Nephron progenitor cell (in vitro differentiated cells): ENCODE results near the gene HERC2.

ENCODE experiments used
- DNase-seq: peaks from one replicate; pipeline ENCODE4 v3.0.0; 2021
- H3K27ac Mint-ChIP-seq: 2 replicates; pipeline ENCODE4 v1.8.0; 2021; ENCODE audit warnings: mild to moderate bottlenecking, moderate library complexity, mixed read lengths
- H3K27me3 Mint-ChIP-seq: 2 replicates; pipeline ENCODE4 v1.8.0; 2021; ENCODE audit warnings: mild to moderate bottlenecking, low read depth, mixed read lengths; ENCODE audit not compliant: poor library complexity
- H3K36me3 Mint-ChIP-seq: 2 replicates; pipeline ENCODE4 v1.8.0; 2021; ENCODE audit warnings: low read depth, mixed read lengths
- H3K4me1 Mint-ChIP-seq: 2 replicates; pipeline ENCODE4 v1.8.0; 2021; ENCODE audit warnings: mixed read lengths
- H3K4me3 Mint-ChIP-seq: 2 replicates; pipeline ENCODE4 v1.8.0; 2021; ENCODE audit warnings: mild to moderate bottlenecking, moderate library complexity, mixed read lengths
- H3K9me3 Mint-ChIP-seq: 2 replicates; pipeline ENCODE4 v1.8.0; 2021; ENCODE audit warnings: mild to moderate bottlenecking, moderate library complexity, mixed read lengths
- TF ChIP-seq, protein P1 (sequence below): fragments of 200-600 bp; sonication (generic); IDR thresholded peaks from 2 replicates; pipeline ENCODE4 v1.5.0; 2021; ENCODE audit warnings: antibody characterized with exemption

HERC2 gene

DNA sequence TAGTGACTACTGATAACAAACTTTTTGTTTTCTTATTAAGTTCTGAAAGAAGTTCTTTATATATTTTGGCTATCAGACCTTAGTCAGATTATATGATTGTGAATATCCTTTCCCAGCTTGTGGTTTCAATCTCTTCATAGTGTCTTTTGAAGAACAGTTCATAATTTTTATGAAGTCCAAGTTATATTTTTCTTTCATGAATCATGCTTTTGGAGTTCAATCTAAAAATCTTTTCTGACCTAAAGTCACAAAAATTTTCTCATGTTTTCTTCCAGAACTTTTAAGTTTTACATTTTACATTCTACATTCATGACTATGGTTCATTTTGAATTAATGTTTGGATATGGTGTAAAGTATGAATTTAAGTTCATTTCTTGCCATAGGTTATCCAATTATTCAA lies 188.7 kb downstream of the HERC2 start:
- H3K27me3 Mint-ChIP-seq, result no peaks in the 10 kb centered on the region
- H3K4me1 Mint-ChIP-seq, result no peaks in the 10 kb centered on the region
- TF ChIP-seq, protein P1, sequence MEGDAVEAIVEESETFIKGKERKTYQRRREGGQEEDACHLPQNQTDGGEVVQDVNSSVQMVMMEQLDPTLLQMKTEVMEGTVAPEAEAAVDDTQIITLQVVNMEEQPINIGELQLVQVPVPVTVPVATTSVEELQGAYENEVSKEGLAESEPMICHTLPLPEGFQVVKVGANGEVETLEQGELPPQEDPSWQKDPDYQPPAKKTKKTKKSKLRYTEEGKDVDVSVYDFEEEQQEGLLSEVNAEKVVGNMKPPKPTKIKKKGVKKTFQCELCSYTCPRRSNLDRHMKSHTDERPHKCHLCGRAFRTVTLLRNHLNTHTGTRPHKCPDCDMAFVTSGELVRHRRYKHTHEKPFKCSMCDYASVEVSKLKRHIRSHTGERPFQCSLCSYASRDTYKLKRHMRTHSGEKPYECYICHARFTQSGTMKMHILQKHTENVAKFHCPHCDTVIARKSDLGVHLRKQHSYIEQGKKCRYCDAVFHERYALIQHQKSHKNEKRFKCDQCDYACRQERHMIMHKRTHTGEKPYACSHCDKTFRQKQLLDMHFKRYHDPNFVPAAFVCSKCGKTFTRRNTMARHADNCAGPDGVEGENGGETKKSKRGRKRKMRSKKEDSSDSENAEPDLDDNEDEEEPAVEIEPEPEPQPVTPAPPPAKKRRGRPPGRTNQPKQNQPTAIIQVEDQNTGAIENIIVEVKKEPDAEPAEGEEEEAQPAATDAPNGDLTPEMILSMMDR, result no peak
- no peak for DNase-seq
- no peaks in the 10 kb centered on the region for H3K9me3 Mint-ChIP-seq
- no peak overlapping the region for H3K4me3 Mint-ChIP-seq
- H3K27ac Mint-ChIP-seq, result no peak overlapping the region
- H3K36me3 Mint-ChIP-seq, result peaks cover 53% of the 10 kb centered on the region

DNA sequence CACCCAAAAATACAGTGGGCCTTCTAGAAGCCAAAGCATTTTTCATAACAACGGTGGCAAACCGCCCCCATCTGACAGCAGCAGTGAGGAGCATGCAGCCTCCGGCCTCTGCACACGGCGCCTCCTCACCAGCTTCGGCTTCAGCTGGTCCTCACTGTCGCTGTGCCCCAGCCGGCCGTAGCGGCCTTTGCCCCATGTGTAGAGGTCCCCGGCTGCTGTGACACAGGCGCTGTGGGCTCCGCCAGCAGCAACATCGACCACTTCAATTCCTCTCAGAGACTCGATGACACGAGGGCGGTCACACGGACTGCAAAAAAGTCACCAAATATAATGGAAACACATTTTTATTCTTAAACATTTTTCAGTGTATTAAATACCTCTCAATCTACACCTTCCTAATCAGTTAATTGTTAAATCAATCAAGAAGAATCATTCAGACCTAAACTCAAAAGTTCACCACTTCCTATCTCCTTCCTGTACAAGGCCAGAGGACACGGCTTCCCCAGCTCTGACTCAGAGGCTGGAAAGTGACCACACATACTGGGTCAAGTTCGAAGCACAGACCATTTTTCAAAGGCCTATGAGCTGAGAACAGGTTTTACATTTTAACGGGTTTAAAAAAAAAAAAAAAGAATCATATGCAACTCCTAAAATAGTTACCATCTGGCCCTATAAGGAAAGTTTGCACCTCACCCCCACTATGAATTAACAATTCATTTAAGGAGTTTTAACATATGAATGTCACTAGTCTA lies 189.3 kb downstream of the HERC2 start:
- Mint-ChIP-seq H3K4me1 (no peaks in the 10 kb centered on the region), H3K4me3 (no peak overlapping the region), H3K36me3 (peaks cover 53% of the 10 kb centered on the region), H3K9me3 (no peaks in the 10 kb centered on the region), H3K27ac (no peak overlapping the region), H3K27me3 (no peaks in the 10 kb centered on the region)
- no peak for DNase-seq
- TF ChIP-seq, protein P1, result no peak

DNA sequence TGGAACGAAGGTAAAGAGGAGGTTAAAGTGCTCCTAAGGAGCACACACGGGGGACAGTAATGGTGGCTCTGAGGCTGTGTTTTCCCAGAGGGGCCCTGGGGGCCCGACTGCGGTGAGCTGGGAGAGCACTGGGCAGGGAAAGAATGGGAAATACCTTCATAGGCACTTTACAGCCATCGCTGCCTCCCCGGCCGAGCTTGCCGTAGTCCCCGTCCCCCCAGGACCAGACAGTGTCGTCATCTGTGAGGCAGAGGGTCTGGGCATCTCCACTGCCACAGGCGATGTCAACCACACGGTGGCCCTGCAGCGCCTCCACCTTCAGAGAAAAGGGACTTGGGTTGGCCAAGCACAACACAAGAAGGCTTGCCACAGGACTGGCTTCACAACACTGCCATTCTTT lies 190.0 kb downstream of the HERC2 start:
- Mint-ChIP-seq H3K4me1 (no peaks in the 10 kb centered on the region), H3K9me3 (no peaks in the 10 kb centered on the region), H3K27me3 (no peaks in the 10 kb centered on the region), H3K4me3 (no peak overlapping the region), H3K27ac (no peak overlapping the region), H3K36me3 (peaks cover 50% of the 10 kb centered on the region)
- TF ChIP-seq, protein P1, result no peak
- DNase-seq, result no peak

DNA sequence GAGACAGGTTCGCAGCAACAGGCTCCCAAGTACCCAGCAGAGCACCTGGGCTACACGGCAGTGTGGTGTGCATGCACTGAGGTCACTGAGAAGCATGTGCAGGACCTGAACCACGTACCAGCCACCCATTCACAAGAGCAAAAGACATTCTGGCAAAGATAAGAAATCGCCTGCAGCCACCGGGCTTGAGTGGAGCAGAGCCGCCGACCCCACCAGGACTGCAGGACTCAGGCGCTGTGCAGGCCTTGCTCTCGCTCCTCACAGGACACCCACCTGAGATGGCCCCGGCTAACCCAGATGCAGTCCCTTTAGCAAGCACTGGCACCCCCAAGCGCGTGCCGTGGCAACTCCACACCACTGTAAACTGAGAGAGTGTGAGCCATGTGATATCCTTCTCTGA lies 190.6 kb downstream of the HERC2 start:
- H3K27me3 Mint-ChIP-seq, result no peaks in the 10 kb centered on the region

DNA sequence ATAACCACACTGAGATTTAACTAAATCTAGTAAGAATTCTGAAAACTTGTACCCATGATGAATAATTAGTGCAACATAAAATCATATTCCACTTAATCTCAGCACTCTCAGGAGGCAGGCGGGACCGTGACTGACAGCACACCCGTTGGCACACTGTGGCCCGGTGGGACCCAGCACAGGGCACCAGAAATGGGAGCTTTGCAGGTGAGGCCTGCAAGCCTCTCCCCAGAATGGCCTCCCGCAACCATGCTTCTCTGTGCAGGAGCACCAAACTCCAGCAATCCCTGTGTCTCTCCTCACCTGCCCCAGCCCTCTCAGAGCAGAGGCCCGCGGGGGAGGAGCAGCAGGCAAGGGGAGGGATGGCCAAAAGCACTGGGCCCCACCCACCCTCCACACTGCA lies 191.3 kb downstream of the HERC2 start:
- Mint-ChIP-seq H3K4me3 (no peak overlapping the region), H3K27ac (no peak overlapping the region), H3K27me3 (no peaks in the 10 kb centered on the region), H3K4me1 (no peaks in the 10 kb centered on the region), H3K36me3 (peaks cover 45% of the 10 kb centered on the region), H3K9me3 (no peaks in the 10 kb centered on the region)
- TF ChIP-seq, protein P1, result no peak
- no peak for DNase-seq

More for the DNA sequence above, 190.6 kb downstream of the HERC2 start:
- Mint-ChIP-seq H3K9me3 (no peaks in the 10 kb centered on the region), H3K36me3 (peaks cover 46% of the 10 kb centered on the region), H3K4me3 (no peak overlapping the region), H3K4me1 (no peaks in the 10 kb centered on the region), H3K27ac (no peak overlapping the region)
- no peak for DNase-seq
- TF ChIP-seq, protein P1, result no peak

DNA sequence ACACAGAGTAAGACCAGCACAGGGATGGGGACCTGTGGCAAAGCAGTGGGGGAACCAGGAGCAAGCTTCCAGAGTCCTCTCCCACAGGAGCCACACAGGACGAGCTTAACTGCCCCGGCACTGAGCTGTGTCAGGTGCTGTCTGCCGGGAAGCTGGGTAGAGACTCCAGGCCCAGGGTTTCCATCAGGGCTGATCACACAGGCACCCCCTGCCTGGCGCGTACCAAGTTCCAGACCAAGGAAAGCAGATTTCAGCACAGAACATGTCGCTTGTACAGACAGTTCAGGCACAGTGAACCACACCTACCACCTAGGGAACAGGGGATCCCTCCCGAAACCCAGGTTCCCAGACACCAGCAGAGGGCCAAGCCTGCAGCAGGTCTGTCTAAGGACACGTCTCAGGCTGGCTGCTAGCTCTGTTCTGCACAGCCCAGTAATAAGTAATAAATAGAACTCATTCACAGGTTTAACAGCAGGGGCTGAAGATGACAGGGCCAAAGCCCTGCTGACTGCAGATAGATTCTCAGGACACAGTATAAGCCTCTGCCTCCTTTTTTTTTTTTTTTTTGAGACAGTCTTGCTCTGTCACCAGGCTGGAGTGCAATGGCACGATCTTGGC lies 192.6 kb downstream of the HERC2 start:
- no peaks in the 10 kb centered on the region for H3K9me3 Mint-ChIP-seq
- no peaks in the 10 kb centered on the region for H3K27me3 Mint-ChIP-seq
- TF ChIP-seq, protein P1, result no peak
- peak overlapping the region; percentile 27 for H3K27ac Mint-ChIP-seq
- DNase-seq, result no peak
- H3K4me1 Mint-ChIP-seq, result no peaks in the 10 kb centered on the region
- H3K36me3 Mint-ChIP-seq, result peaks cover 40% of the 10 kb centered on the region
- no peak overlapping the region for H3K4me3 Mint-ChIP-seq
